Measurements from ENCODE around the gene TPRG1L. TPM values are rescaled to one million over a fixed set of nuclear protein-coding genes. Genes with fewer than 3 reads are reported as not detected.

Gene TPRG1L
- total and polyA plus RNA-seq, 2 donors from 2014 or later = 37.1 to 72.4 TPM

DNA sequence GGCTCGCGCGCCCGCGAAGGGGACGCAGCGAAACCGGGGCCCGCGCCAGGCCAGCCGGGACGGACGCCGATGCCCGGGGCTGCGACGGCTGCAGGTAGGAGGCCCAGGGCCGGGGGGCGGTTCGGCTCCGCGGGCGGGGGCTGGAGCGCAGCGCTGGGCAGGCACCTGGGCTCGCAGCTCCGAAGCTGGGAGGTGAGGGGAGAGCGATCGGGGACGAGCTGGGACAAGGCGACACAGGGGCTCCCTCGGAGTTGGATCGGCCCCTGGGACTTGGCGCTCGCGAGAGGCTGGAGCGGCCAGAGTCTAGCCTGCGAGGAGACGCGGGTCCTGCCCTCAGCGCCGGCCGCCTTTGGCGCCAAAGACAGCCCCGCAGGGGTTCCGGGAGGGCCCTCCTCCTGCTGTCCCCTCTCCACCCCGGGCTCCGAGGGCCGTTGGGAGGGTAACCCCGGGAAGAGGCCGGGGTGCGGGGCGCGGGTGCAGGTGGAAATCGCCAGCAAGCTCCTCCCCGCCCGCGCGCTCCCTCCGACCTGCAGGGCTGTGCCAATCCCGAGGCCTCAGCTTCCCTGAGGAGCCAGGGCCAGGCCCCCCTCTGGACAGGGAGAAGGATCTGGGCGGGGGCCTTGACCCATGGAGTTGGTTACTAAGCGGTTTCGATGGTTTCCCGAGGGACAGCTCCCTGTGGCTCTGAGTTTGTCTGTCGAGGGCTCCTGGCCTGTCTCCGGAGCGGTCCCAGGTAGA is 27.9 kb downstream of the TPRG1L start:
- no peak for FAIRE-seq
- H3K36me3 ChIP-seq (ENCODE audit: control insufficient read depth in 2 of 3, insufficient read depth in 3 of 3, low read length in 3 of 3) = no peaks in the 10 kb centered on the region
- H3K27ac ChIP-seq (ENCODE audit: low read depth in 2 of 2, low read length in 2 of 2) = no peak overlapping the region
- peak in 2 of 5 donors; percentile 65 to 79 for DNase-seq
- no peaks in the 10 kb centered on the region for H3K9me3 ChIP-seq (ENCODE audit: control insufficient read depth in 2 of 3, insufficient read depth in 1 of 3, low read length in 3 of 3)
- intact Hi-C loops (cut with DNase I) = no loop called here
- TF ChIP-seq, protein P1, sequence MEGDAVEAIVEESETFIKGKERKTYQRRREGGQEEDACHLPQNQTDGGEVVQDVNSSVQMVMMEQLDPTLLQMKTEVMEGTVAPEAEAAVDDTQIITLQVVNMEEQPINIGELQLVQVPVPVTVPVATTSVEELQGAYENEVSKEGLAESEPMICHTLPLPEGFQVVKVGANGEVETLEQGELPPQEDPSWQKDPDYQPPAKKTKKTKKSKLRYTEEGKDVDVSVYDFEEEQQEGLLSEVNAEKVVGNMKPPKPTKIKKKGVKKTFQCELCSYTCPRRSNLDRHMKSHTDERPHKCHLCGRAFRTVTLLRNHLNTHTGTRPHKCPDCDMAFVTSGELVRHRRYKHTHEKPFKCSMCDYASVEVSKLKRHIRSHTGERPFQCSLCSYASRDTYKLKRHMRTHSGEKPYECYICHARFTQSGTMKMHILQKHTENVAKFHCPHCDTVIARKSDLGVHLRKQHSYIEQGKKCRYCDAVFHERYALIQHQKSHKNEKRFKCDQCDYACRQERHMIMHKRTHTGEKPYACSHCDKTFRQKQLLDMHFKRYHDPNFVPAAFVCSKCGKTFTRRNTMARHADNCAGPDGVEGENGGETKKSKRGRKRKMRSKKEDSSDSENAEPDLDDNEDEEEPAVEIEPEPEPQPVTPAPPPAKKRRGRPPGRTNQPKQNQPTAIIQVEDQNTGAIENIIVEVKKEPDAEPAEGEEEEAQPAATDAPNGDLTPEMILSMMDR (IDR thresholded peaks at IDR 0.05; ENCODE audit: borderline replicate concordance, extremely low read depth, insufficient read depth) = no peak
- no peak overlapping the region for H3K9ac ChIP-seq (ENCODE audit: low read length in 3 of 3)
- peaks cover 21% of the 10 kb centered on the region for H3K27me3 ChIP-seq (ENCODE audit: control insufficient read depth, insufficient read depth, low read length)
- peaks cover 0 to 12% (median 0%) of the 10 kb centered on the region in 3 donors for H3K4me1 ChIP-seq (ENCODE audit: control insufficient read depth in 2 of 3, insufficient read depth in 2 of 3, low read depth in 1 of 3, low read length in 3 of 3)
- H3K4me3 ChIP-seq (ENCODE audit: low read length in 3 of 3) = no peak overlapping the region

DNA sequence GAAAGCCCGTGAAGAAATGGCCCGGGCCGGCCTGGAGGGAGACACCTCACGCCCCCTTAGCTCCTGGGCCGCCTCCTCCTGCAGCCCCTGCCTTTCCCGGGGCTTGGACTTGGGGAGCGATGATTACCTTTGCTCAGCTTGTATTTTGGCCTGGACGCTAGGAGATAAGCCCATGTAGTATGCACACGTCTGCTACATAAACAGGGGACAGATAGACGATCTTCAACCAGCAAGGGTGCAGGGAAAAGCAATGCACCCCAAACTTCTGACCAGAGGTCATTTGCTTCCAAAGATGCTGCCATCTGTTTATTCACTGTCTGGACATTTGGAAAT is 28.4 kb downstream of the TPRG1L start:
- H3K27me3 ChIP-seq (ENCODE audit: control insufficient read depth, insufficient read depth, low read length) = peaks cover 21% of the 10 kb centered on the region
- H3K27ac ChIP-seq (ENCODE audit: low read depth in 2 of 2, low read length in 2 of 2) = no peak overlapping the region
- no peak for DNase-seq
- no peaks in the 10 kb centered on the region for H3K36me3 ChIP-seq (ENCODE audit: control insufficient read depth in 2 of 3, insufficient read depth in 3 of 3, low read length in 3 of 3)
- no peak overlapping the region for H3K4me3 ChIP-seq (ENCODE audit: low read length in 3 of 3)
- no peak overlapping the region for H3K9ac ChIP-seq (ENCODE audit: low read length in 3 of 3)
- TF ChIP-seq, protein P1 (IDR thresholded peaks at IDR 0.05; ENCODE audit: borderline replicate concordance, extremely low read depth, insufficient read depth) = no peak
- H3K4me1 ChIP-seq (ENCODE audit: control insufficient read depth in 2 of 3, insufficient read depth in 2 of 3, low read depth in 1 of 3, low read length in 3 of 3) = peaks cover 0 to 12% (median 0%) of the 10 kb centered on the region in 3 donors
- H3K9me3 ChIP-seq (ENCODE audit: control insufficient read depth in 2 of 3, insufficient read depth in 1 of 3, low read length in 3 of 3) = no peaks in the 10 kb centered on the region
- no peak for FAIRE-seq
- intact Hi-C loops (cut with DNase I) = no loop called here

DNA sequence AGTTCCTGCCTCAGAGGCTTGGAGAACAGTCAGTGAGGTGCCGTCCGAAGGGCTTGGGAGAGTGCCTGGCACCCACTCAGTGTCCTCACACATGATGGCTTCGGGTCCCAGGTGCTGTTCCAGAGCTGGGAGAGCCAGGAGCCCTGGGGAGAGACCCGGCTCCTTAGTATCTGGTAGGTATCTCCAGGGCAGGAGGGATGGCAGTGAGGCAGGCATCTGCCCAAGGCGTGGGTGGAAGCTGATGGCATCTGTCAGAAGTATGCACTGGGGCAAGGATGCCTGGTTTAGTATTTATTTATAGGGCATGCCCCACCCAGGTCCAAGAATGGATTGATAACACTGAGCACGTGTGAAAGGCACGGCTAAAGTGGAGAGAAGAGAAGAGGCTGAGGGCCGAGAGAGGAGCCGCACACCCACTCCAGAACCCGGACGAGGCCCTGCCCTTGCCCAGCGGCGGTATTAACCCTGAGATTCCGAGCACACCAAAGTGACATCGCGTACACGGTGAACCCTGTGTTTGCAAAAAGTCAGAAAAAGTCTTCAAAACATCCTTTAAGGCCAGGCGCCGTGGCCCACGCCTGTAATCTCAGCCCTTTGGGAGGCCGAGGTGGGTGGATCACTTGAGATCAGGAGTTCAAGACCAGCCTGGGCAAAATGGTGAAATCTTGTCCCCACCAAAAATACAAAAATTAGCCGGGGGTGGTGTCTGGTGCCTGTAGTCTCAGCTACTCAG is 29.9 kb downstream of the TPRG1L start:
- no peak for FAIRE-seq
- no peaks in the 10 kb centered on the region for H3K9me3 ChIP-seq (ENCODE audit: control insufficient read depth in 2 of 3, insufficient read depth in 1 of 3, low read length in 3 of 3)
- H3K4me1 ChIP-seq (ENCODE audit: control insufficient read depth in 2 of 3, insufficient read depth in 2 of 3, low read depth in 1 of 3, low read length in 3 of 3) = peaks cover 0 to 4% (median 0%) of the 10 kb centered on the region in 3 donors
- H3K27ac ChIP-seq (ENCODE audit: low read depth in 2 of 2, low read length in 2 of 2) = no peak overlapping the region
- H3K9ac ChIP-seq (ENCODE audit: low read length in 3 of 3) = no peak overlapping the region
- DNase-seq = peak in 1 of 5 donors; percentile 59
- H3K4me3 ChIP-seq (ENCODE audit: low read length in 3 of 3) = no peak overlapping the region
- no peaks in the 10 kb centered on the region for H3K36me3 ChIP-seq (ENCODE audit: control insufficient read depth in 2 of 3, insufficient read depth in 3 of 3, low read length in 3 of 3)
- intact Hi-C loops (cut with DNase I) = no loop called here
- peaks cover 21% of the 10 kb centered on the region for H3K27me3 ChIP-seq (ENCODE audit: control insufficient read depth, insufficient read depth, low read length)
- TF ChIP-seq, protein P1 (IDR thresholded peaks at IDR 0.05; ENCODE audit: borderline replicate concordance, extremely low read depth, insufficient read depth) = no peak

Data from kidney (tissue), 14 donors.